ENCODE results near the gene NCAM2. TPM values are rescaled to one million over a fixed set of nuclear protein-coding genes. Genes with fewer than 3 reads are reported as not detected.

Gene NCAM2
- total RNA-seq, 3 donors from 2014 or later: 2.9 to 14.1 (median 4.0) TPM

DNA sequence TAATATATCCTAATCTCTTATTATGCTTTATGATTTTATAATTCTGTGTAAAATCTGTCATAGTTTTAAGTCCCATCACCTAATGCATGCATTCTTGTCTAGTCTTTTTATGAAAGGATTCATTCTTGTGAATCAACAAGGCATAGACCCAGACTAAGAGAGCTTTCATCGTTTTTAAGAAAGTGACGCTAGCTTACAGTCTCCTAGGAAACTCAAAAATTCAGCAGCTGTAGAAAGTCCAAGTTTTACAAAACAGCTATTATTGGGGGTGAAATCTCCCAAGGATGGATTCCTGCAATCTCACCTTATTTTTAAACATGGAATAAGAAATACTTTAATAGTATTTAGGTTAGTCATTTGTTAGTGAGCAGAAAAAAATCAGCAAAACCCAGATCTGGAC is 104.7 kb downstream of the NCAM2 start:
- no peak for DNase-seq
- Histone ChIP-seq H3K4me3 (no peak overlapping the region), H3K9me3 (no peaks in the 10 kb centered on the region), H3K4me1 (ENCODE audit: low read depth) (no peaks in the 10 kb centered on the region), H3K36me3 (ENCODE audit: low read depth) (no peaks in the 10 kb centered on the region)
- intact Hi-C loops (cut with DNase I, micrococcal nuclease): no loop called here
- ATAC-seq: no peak
- TF ChIP-seq, protein P1, sequence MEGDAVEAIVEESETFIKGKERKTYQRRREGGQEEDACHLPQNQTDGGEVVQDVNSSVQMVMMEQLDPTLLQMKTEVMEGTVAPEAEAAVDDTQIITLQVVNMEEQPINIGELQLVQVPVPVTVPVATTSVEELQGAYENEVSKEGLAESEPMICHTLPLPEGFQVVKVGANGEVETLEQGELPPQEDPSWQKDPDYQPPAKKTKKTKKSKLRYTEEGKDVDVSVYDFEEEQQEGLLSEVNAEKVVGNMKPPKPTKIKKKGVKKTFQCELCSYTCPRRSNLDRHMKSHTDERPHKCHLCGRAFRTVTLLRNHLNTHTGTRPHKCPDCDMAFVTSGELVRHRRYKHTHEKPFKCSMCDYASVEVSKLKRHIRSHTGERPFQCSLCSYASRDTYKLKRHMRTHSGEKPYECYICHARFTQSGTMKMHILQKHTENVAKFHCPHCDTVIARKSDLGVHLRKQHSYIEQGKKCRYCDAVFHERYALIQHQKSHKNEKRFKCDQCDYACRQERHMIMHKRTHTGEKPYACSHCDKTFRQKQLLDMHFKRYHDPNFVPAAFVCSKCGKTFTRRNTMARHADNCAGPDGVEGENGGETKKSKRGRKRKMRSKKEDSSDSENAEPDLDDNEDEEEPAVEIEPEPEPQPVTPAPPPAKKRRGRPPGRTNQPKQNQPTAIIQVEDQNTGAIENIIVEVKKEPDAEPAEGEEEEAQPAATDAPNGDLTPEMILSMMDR (IDR thresholded peaks at IDR 0.05): no peak

DNA sequence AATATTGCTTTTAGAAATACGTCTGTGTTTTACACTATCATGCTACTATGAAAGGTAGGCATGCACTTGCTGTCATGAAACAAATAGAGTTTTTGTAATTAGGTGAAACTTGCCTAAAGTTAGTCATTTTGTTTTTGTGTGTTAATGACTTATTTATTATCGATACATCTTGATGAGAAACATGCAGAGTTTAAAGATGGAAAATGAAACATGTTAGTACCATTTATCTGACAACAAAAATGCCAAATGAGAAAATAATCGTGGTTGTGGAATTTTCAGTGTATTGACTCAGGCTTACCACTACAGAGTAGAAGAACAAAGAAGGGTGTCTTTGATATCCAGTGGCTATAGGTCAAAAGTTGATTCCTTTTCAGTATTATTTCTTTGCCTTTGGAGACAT is 105.5 kb downstream of the NCAM2 start:
- TF ChIP-seq, protein P1 (IDR thresholded peaks at IDR 0.05): no peak
- H3K4me3 ChIP-seq: no peak overlapping the region
- no peaks in the 10 kb centered on the region for H3K4me1 ChIP-seq (ENCODE audit: low read depth)
- DNase-seq: no peak
- intact Hi-C loops (cut with DNase I, micrococcal nuclease): no loop called here
- H3K36me3 ChIP-seq (ENCODE audit: low read depth): no peaks in the 10 kb centered on the region
- no peaks in the 10 kb centered on the region for H3K9me3 ChIP-seq
- ATAC-seq: no peak

DNA sequence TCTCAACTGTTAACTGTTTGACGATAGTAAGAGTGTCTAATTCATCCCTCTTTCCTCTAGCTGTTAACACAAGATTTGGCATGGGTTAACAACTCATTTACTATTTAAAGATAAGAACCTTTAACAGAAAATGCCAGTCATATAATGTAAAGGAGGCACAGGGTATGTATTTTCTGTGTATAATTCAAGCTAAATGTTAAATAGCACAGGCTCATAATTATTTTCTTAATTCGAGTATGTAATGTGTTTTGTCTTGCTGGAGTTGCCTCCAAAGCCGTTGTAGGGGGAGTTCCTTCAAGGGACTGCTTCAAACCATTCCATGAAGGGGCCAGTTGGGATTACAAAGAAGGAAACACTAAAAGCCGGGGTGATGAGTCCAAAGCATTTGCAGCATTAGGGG is 111.5 kb downstream of the NCAM2 start:
- ATAC-seq: no peak
- TF ChIP-seq, protein P1 (IDR thresholded peaks at IDR 0.05): no peak
- Histone ChIP-seq H3K4me3 (no peak overlapping the region), H3K36me3 (ENCODE audit: low read depth) (no peaks in the 10 kb centered on the region), H3K9me3 (no peaks in the 10 kb centered on the region), H3K4me1 (ENCODE audit: low read depth) (no peaks in the 10 kb centered on the region)
- intact Hi-C loops (cut with DNase I, micrococcal nuclease): no loop called here
- no peak for DNase-seq

DNA sequence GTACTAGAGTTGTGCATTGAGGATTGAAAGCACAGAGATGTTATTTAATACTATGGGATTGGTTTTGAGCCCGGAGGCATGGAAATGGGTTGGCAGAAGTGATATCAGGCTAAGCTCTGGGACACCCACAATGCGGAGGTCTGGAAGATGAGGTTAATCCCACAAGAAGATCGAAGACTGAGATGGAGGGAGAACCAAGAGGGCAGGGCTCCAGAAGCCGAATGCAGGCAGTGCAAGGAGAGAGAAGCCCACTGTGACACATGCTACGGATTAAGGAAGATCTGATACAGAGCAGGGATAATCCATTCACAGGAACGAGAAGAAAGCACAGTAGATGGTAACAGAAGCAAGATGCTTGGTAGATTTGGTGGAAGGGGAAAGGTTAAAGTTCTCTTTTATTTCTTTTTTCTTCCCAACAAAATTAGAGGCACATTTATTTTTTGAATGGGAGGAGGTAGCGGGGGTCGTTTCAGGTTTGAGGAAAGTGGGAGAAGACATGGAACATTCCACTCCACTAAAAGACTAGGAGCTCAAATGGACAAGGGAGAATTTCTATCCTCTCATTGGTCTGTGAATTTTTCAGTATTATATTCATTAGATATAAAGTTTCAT is 113.2 kb downstream of the NCAM2 start:
- DNase-seq: no peak
- Histone ChIP-seq H3K36me3 (ENCODE audit: low read depth) (no peaks in the 10 kb centered on the region), H3K4me1 (ENCODE audit: low read depth) (no peaks in the 10 kb centered on the region), H3K4me3 (no peak overlapping the region), H3K9me3 (peaks cover 5% of the 10 kb centered on the region)
- intact Hi-C loops (cut with DNase I, micrococcal nuclease): no loop called here
- TF ChIP-seq, protein P1 (IDR thresholded peaks at IDR 0.05): no peak
- ATAC-seq: no peak

DNA sequence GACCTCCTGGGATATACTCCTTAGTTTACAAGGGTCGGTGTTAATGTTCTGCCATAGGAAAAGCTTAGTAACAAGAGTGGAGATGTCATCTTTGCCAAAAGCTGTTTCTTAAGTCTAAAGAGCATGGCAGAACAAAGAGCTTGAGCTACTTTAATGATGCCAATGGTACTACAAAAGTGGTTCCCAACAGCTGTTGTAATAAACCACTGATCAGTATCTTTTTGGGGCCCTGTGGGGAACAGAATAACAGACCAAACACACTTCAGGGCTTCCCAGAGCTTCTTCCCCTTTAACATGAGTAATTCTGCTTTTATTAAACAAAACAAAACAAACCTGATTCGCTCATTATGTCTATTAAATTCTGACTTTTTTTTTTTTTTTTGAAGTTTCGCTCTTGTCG is 116.3 kb downstream of the NCAM2 start:
- Histone ChIP-seq H3K4me3 (no peak overlapping the region), H3K9me3 (peaks cover 5% of the 10 kb centered on the region), H3K36me3 (ENCODE audit: low read depth) (no peaks in the 10 kb centered on the region), H3K4me1 (ENCODE audit: low read depth) (no peaks in the 10 kb centered on the region)
- intact Hi-C loops (cut with DNase I, micrococcal nuclease): no loop called here
- DNase-seq (no peak), ATAC-seq (no peak)
- TF ChIP-seq, protein P1 (IDR thresholded peaks at IDR 0.05): no peak

DNA sequence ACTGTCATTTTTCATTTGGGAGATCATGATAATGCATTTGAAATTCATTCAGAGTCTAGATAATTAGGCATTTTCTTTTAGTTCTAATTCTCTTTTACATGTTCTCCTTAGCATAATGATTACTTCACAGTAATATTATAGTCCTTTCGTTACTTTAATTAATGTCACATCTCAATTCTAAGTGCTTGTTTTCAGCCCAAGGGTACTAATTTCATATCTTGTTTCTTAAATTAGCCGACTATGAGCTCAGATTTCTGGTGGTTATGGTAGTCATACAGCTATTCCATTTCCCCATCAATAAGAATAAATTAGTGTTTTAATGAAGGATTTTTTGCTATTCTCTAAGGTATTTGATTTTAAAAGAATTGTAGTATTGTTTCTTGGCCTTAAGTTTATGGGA is 120.9 kb downstream of the NCAM2 start:
- Histone ChIP-seq H3K4me3 (no peak overlapping the region), H3K9me3 (peaks cover 7% of the 10 kb centered on the region), H3K36me3 (ENCODE audit: low read depth) (no peaks in the 10 kb centered on the region), H3K4me1 (ENCODE audit: low read depth) (no peaks in the 10 kb centered on the region)
- DNase-seq (no peak), ATAC-seq (no peak)
- TF ChIP-seq, protein P1 (IDR thresholded peaks at IDR 0.05): no peak
- intact Hi-C loops (cut with DNase I, micrococcal nuclease): no loop called here
